Type B pancreatic cell (in vitro differentiated cells): Measurements from ENCODE around the gene CXCL5. TPM values are rescaled to one million over a fixed set of nuclear protein-coding genes. Genes with fewer than 3 reads are reported as not detected.
"Not testable (repeated sequence)": the region's sequence is repeated elsewhere in the genome, so short reads cannot be mapped to it uniquely, and the experiment has no call there.

Experiments used
- DNase-seq: peaks from one replicate; pipeline ENCODE4 v3.0.0; 2021; ENCODE audit warnings: mixed read lengths; ENCODE audit not compliant: unreplicated experiment; ENCODE audit errors: extremely low spot score
- H3K27ac Mint-ChIP-seq: 2 replicates; pipeline ENCODE4 v1.8.0; 2021; ENCODE audit warnings: mild to moderate bottlenecking, mixed read lengths
- H3K27me3 Mint-ChIP-seq: 2 replicates; pipeline ENCODE4 v1.8.0; 2021; ENCODE audit warnings: mixed read lengths
- H3K36me3 Mint-ChIP-seq: 2 replicates; pipeline ENCODE4 v1.8.0; 2021; ENCODE audit warnings: mixed read lengths
- H3K4me1 Mint-ChIP-seq: one replicate; pipeline ENCODE4 v1.8.0; 2021; ENCODE audit warnings: mixed read lengths; ENCODE audit not compliant: unreplicated experiment
- H3K4me3 Mint-ChIP-seq: 2 replicates; pipeline ENCODE4 v1.8.0; 2021; ENCODE audit warnings: mild to moderate bottlenecking, mixed read lengths
- H3K9me3 Mint-ChIP-seq: 2 replicates; pipeline ENCODE4 v1.8.0; 2021; ENCODE audit warnings: mixed read lengths
- CTCF ChIP-seq: fragments of 200-600 bp; sonication (generic); conservative IDR thresholded peaks from 2 replicates; pipeline ENCODE4 v1.5.0; 2021; ENCODE audit warnings: antibody characterized with exemption, mild to moderate bottlenecking
- total RNA-seq: library from RNA; stranded (reverse); gene quantifications from 2 replicates; pipeline ENCODE4 v1.2.1, GENCODE V29; 2021; ENCODE audit warnings: low replicate concordance

CXCL5 gene
- total RNA-seq, 1 donor from 2014 or later, result 6.7 TPM

- H3K4me1 Mint-ChIP-seq, result no peaks in the 10 kb centered on the region
- no peaks in the 10 kb centered on the region for H3K9me3 Mint-ChIP-seq
- DNase-seq, result no peak
- H3K27me3 Mint-ChIP-seq, result peaks cover 39% of the 10 kb centered on the region
- TF ChIP-seq CTCF, result no peak
- no peak overlapping the region for H3K27ac Mint-ChIP-seq
- no peaks in the 10 kb centered on the region for H3K36me3 Mint-ChIP-seq
- H3K4me3 Mint-ChIP-seq, result no peak overlapping the region
These were observed 13.5 kb downstream of the CXCL5 start for GRCh38 chr4:73984736-73985527.

DNA sequence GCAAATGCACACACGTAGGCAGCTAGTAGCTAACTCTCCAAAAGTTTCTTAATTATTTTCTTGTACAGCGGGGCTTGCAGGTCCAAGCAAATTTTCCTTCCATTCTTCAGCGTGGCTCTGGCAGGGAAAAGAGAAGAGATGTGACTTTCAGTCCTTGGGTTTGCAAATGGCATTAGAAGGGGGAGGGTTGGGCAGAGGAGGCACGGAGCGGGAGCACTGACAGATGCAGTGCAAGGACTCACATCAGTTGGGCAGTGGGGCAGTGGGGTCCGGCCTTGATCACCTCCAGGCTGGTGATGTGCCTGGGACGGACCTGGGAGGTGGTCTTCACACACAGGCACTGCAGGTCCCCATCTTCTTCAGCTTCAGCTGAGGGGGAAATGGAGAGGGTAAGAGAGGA lies 17.3 kb downstream of the CXCL5 start:
- not testable (repeated sequence) for DNase-seq, H3K27ac Mint-ChIP-seq, H3K36me3 Mint-ChIP-seq, H3K4me3 Mint-ChIP-seq, H3K9me3 Mint-ChIP-seq, H3K4me1 Mint-ChIP-seq
- peaks cover 35% of the 10 kb centered on the region for H3K27me3 Mint-ChIP-seq

GRCh38 chr4:73979407-73979957 lies 19.0 kb downstream of the CXCL5 start:
- Mint-ChIP-seq H3K4me3 (no peak overlapping the region), H3K27me3 (peaks cover 35% of the 10 kb centered on the region), H3K36me3 (no peaks in the 10 kb centered on the region), H3K4me1 (no peaks in the 10 kb centered on the region), H3K9me3 (no peaks in the 10 kb centered on the region), H3K27ac (no peak overlapping the region)
- no peak for TF ChIP-seq CTCF
- DNase-seq, result no peak

GRCh38 chr4:73978886-73979285 lies 19.6 kb downstream of the CXCL5 start:
- Mint-ChIP-seq H3K27me3 (peaks cover 35% of the 10 kb centered on the region), H3K9me3 (no peaks in the 10 kb centered on the region), H3K4me3 (no peak overlapping the region), H3K4me1 (no peaks in the 10 kb centered on the region), H3K36me3 (no peaks in the 10 kb centered on the region), H3K27ac (no peak overlapping the region)
- no peak for TF ChIP-seq CTCF
- DNase-seq, result no peak

DNA sequence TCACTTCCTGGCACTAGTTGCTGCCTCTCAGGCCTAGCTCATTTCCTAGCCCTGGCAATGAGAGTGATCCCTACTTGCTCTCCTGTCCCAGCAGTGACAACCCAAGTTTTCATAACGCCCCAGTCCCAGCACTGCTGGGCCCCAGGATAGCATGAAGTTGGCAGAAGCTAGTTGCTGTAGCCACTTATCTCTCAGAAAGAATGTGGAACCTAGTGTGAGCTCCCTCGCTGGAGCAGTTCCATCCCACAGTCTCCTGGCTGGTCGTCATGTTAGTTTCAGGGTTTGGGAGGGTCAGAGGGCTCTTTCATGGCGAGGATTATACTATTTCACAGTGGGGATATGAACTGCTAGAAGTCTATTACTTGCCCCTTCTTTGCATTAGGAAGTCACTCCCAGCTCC lies 21.8 kb downstream of the CXCL5 start:
- no peak overlapping the region for H3K4me3 Mint-ChIP-seq
- H3K36me3 Mint-ChIP-seq, result no peaks in the 10 kb centered on the region
- no peaks in the 10 kb centered on the region for H3K4me1 Mint-ChIP-seq
- H3K27me3 Mint-ChIP-seq, result peaks cover 23% of the 10 kb centered on the region
- no peak for DNase-seq
- no peak overlapping the region for H3K27ac Mint-ChIP-seq
- H3K9me3 Mint-ChIP-seq, result no peaks in the 10 kb centered on the region
- TF ChIP-seq CTCF, result no peak

- H3K27ac Mint-ChIP-seq, result no peak overlapping the region
- H3K4me3 Mint-ChIP-seq, result no peak overlapping the region
- no peaks in the 10 kb centered on the region for H3K4me1 Mint-ChIP-seq
- H3K27me3 Mint-ChIP-seq, result peaks cover 20% of the 10 kb centered on the region
- no peak for TF ChIP-seq CTCF
- DNase-seq, result no peak
- H3K9me3 Mint-ChIP-seq, result no peaks in the 10 kb centered on the region
- H3K36me3 Mint-ChIP-seq, result no peaks in the 10 kb centered on the region
These were observed 22.3 kb downstream of the CXCL5 start for GRCh38 chr4:73976217-73976616.
